ENCODE results near the gene UCP3.

UCP3 gene

DNA sequence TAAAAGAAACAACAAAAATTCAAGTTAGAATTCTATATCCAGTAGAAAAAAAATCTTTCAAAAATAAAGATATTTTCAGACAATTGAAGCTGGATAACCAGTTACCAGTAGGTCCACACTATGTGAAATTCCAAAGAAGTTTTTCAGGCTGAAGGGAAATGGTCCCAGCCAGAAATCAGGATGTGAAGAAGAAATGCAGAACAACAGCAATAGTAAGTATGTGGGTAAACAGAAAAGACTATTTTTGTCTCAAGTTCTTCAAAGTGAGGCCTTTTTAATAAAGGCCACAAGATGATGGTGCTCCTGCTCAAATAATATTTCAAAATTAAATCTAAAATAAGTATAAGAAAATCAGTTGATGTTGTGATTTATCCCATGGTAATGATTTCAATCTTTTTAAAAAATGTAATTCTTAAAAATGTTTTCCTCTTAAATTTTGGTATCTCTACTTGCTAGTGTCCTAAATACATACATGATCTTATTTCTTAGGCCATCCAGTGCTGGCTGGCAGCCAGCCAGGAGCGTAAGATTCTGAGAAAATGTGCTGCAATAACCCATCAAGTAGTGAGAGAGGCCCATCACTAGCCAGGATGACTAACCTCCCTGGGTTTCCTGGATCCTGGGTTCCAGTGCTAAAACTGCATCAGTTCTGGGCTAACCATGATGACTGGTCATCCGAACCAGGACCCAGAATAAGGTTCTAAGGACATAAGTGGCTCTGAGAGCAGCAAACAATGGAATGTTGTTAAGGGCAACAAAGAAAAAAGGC is 15.6 kb upstream of the UCP3 start:
- TF ChIP-seq GATA3 (IDR thresholded peaks at IDR 0.05; ENCODE audit: low read depth, low read length) (no peak), GATA2 (IDR thresholded peaks at IDR 0.05; ENCODE audit: low read depth, low read length) (no peak)

DNA sequence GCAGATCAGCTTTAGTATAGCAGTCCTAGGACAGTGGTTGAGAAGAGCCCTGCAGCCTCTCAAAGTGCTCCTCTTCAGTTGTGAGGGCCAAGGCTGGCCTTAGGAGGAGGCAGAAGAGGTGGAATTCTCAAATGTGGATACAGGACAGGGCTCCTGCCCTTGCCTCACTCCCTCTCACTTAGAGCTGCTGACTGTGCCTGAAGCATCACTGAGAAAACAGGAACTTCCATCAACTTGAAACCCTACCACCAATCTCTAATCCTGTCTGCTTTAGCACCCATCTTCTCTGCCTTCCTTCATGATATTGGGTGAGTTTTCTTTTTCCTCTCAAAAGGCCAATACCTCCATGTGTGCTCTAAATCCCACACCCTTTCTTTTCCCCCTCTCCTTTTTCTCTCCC is 14.4 kb upstream of the UCP3 start:
- no peak for TF ChIP-seq GATA2 (IDR thresholded peaks at IDR 0.05; ENCODE audit: low read depth, low read length)
- TF ChIP-seq GATA3 (IDR thresholded peaks at IDR 0.05; ENCODE audit: low read depth, low read length), result no peak

GRCh38 chr11:74022546-74022945 is 13.7 kb upstream of the UCP3 start:
- TF ChIP-seq GATA2 (IDR thresholded peaks at IDR 0.05; ENCODE audit: low read depth, low read length), result no peak
- no peak for TF ChIP-seq GATA3 (IDR thresholded peaks at IDR 0.05; ENCODE audit: low read depth, low read length)

DNA sequence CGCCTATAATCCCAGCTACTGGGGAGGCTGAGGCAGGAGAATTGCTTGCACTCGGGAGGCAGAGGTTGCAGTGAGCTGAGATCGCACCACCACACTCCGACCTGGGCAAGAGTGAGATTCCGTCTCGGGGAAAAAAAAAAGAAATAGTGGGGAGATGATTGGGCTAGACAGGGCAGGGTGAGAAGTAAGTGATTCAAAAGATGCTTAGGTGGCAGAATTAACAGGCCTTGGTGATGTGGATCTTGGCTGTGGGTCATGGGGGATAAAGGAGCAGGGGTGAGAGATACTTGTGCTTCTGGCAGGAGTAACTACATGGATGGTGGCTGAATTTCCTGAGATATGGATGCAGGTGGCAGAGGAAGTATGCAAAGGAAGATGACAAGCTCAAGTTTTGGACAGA is 13.1 kb upstream of the UCP3 start:
- TF ChIP-seq GATA3 (IDR thresholded peaks at IDR 0.05; ENCODE audit: low read depth, low read length) (no peak), GATA2 (IDR thresholded peaks at IDR 0.05; ENCODE audit: low read depth, low read length) (no peak)

DNA sequence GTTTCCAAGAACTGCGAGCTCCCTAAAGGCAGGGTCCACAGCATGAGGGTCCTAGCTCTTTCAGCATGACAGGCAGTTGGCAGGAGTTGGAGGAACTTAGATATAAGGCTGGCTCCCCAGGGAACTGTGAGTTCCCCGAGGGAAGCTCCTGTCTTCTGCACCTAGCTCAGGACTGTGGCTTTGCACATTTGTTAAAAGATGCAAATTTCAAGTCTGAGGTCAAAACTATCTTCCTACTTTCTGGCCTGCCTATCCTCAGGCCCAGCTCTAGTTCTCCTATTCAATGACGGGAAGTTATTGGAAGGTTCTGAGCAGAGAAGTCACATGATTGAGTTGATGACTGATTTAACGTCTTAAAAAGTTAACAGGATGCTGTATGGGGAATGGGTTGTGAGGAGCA is 11.7 kb upstream of the UCP3 start:
- TF ChIP-seq GATA3 (IDR thresholded peaks at IDR 0.05; ENCODE audit: low read depth, low read length), result no peak
- TF ChIP-seq GATA2 (IDR thresholded peaks at IDR 0.05; ENCODE audit: low read depth, low read length), result no peak

DNA sequence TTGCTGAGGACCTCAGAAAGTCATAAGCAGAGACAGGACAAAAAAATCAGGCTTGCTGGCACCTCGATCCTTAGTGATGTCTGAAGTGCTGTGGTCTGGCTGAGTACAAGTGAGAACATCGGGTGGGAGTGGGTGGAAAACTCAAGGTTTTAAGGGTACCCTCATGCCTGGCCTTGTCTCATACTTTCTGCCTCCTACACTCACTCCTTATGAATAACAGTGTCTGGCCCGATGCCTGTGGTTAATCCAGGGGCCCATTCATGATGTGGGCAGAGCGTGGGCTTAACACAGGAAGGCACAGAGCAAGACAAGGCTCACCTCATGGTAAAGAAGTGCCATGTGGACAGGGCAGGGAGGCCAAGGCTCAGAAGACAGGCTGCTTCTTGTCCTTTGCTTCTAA is 11.0 kb upstream of the UCP3 start:
- TF ChIP-seq GATA2 (IDR thresholded peaks at IDR 0.05; ENCODE audit: low read depth, low read length), result no peak
- TF ChIP-seq GATA3 (IDR thresholded peaks at IDR 0.05; ENCODE audit: low read depth, low read length), result no peak

GRCh38 chr11:74019104-74019738 is 10.3 kb upstream of the UCP3 start:
- TF ChIP-seq GATA2 (IDR thresholded peaks at IDR 0.05; ENCODE audit: low read depth, low read length), result no peak
- no peak for TF ChIP-seq GATA3 (IDR thresholded peaks at IDR 0.05; ENCODE audit: low read depth, low read length)

GRCh38 chr11:74018331-74019005 is 9.6 kb upstream of the UCP3 start:
- no peak for TF ChIP-seq GATA2 (IDR thresholded peaks at IDR 0.05; ENCODE audit: low read depth, low read length)
- no peak for TF ChIP-seq GATA3 (IDR thresholded peaks at IDR 0.05; ENCODE audit: low read depth, low read length)

GRCh38 chr11:74017631-74018030 is 8.7 kb upstream of the UCP3 start:
- TF ChIP-seq GATA3 (IDR thresholded peaks at IDR 0.05; ENCODE audit: low read depth, low read length) (no peak), GATA2 (IDR thresholded peaks at IDR 0.05; ENCODE audit: low read depth, low read length) (no peak)

DNA sequence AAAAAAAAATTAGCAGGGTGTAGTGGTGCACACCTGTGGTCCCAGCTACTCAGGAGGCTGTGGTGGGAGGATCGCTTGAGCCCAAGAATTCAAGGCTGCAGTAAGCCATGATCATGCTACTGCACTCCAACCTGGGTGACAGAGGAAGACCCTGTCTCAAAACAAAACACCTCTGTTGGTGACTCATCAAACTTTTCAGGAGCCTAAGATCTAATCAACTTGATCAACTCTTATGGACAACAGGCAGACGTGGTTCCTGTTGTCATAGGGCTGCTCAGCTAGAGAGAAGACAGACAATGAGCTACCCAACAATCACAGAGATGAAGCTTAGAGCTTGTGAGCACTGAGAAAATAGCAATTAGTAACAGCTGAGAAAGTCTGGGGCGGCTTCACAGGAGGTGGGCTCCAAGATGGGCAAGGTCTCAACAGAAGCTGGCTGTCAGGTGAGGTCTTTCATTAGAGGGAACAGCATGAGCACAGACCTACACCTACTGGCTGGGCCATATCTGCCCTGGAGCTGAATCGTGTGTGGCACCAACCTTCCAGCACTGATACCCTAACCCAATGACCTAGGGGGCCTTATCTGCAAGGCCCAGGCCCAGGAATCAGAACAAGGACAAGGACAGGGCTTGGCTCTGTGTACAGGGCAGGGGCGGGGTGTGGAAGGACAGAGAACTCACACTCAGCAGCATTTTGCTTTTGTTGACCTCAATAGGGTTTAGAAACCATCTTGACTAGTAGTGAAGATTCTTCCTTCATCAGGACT is 7.2 kb upstream of the UCP3 start:
- TF ChIP-seq GATA3 (IDR thresholded peaks at IDR 0.05; ENCODE audit: low read depth, low read length), result no peak
- no peak for TF ChIP-seq GATA2 (IDR thresholded peaks at IDR 0.05; ENCODE audit: low read depth, low read length)

- TF ChIP-seq GATA3 (IDR thresholded peaks at IDR 0.05; ENCODE audit: low read depth, low read length) (no peak), GATA2 (IDR thresholded peaks at IDR 0.05; ENCODE audit: low read depth, low read length) (no peak)
Observed at GRCh38 chr11:74014880-74015279, 6.0 kb upstream of the UCP3 start.

DNA sequence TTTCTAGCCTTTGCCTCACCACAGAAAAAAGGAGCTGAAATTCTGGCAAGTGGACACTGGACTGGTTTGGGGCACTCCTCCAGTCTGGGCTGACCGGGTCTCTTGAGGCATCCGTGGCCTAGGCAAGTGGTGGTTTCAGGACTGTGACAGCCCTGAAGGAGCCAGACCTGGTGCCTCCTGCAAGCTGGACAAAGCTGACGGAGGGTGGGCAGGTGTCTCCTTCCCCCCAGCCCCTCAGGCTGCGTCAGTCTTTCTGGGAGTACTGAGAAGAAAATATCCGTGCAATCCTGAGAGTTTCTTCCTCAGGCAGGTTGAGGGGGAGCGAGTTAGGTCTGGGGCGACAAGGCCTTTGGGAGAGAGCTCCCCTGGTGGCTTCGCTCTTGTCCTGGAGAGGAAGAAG is 4.3 kb upstream of the UCP3 start:
- no peak for TF ChIP-seq GATA3 (IDR thresholded peaks at IDR 0.05; ENCODE audit: low read depth, low read length)
- TF ChIP-seq GATA2 (IDR thresholded peaks at IDR 0.05; ENCODE audit: low read depth, low read length), result no peak

DNA sequence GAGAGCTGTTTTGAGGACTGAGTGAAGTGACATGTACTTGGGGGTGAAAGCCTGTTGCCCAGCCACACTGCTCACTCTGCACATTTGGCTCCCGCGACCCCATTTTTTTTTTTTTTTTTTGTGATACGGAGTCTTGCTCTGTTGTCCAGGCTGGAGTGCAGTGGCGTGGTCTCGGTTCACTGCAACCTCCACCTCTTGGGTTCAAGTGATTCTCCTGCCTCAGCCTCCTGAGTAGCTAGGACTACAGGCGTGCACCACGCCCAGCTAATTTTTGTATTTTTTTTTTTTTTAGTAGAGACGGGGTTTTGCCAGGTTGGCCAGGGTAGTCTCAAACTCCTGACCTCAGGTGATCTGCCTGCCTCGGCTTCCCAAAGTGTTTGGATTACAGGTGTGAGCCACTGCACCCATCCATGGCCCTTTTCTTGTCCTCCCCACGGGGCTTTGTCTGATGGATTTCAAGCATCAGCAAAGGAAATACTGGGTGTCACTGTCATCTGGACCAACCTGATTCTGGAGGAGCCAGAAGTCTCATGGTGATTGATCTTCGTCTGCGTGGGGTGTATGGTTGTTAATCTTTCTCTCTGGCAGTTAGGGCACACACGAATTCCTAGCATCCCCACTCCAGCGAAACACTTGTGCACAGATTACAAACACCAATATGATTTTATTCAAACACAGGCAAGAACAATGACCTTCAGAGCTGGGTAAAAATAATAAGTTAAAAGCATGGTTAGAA is 3.4 kb upstream of the UCP3 start:
- TF ChIP-seq GATA2 (IDR thresholded peaks at IDR 0.05; ENCODE audit: low read depth, low read length), result no peak
- no peak for TF ChIP-seq GATA3 (IDR thresholded peaks at IDR 0.05; ENCODE audit: low read depth, low read length)

Data from SH-SY5Y (cell line).